Stimulated activated CD4-positive, alpha-beta T cell treated with anti-CD3 and anti-CD28 coated beads, TNF-alpha, amount 100 ng/mL, for 4 hours (primary cell): ENCODE data around the gene MYL11.
"Not testable (repeated sequence)": the region's sequence is repeated elsewhere in the genome, so short reads cannot be mapped to it uniquely, and the experiment has no call there.

ENCODE experiments used
- DNase-seq, 3 experiments: peaks; one replicate each; pipeline ENCODE4 v3.0.0-alpha.2; 2020; ENCODE audit warnings: low read depth in 3 of 3

Gene MYL11

GRCh38 chr16:30395992-30396585 lies 21.5 kb downstream of the MYL11 start:
- no peak for DNase-seq

DNA sequence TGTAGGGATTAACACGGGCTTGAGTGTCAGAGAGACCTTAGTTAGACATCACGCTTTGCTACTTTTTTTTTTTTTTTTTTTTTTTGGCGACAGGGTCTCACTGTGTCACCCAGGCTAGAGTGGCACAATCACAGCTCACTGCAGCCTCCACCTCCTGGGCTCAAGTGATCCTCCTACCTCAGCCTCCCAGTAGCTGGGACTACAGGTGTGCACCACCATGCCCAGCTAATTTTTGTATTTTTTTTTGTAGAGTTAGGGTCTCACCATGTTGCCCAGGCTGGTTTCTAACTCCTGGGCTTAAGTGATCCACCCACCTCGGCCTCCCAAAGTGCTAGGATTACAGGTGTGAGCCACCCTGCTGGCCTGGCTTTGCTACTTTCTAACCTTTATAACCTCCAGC lies 22.0 kb downstream of the MYL11 start:
- not testable (repeated sequence) for DNase-seq

DNA sequence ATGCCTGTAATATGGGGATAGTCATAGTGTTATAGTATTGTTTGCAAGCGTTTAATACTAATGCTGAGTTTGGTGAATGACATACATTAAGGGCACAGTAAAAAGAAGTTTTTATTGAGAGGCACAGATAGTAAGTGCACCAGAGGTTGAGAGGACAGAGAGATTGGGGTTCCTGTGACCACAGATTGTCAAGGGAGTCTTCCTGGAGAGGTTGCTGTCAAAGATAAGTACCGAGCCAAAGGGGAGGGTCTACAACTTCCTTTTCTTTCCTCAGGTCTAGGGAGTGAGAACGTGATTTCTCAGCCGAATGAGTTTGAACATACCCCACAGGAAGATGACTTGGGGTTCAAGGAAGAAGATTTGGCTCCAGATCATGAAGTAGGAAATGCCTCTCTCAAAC lies 22.5 kb downstream of the MYL11 start:
- no peak for DNase-seq

- DNase-seq = no peak
Measured at GRCh38 chr16:30397776-30398660, 23.4 kb downstream of the MYL11 start.

GRCh38 chr16:30398661-30399434 lies 24.2 kb downstream of the MYL11 start:
- DNase-seq = no peak

GRCh38 chr16:30399435-30400186 lies 25.0 kb downstream of the MYL11 start:
- no peak for DNase-seq

GRCh38 chr16:30401768-30402425 lies 27.3 kb downstream of the MYL11 start:
- no peak for DNase-seq

- DNase-seq = no peak
Measured at GRCh38 chr16:30406795-30407101, 32.1 kb downstream of the MYL11 start.

- DNase-seq = peak; percentile 78 to 96 (median 79)
Measured at GRCh38 chr16:30407102-30407803, 32.7 kb downstream of the MYL11 start, which contains the start of gene ZNF771. Gene ZNF771, plus strand, starts transcription at chr16:30407606. Its CDS starts 448 bp downstream, at chr16:30408054.

GRCh38 chr16:30407804-30408534 lies 33.4 kb downstream of the MYL11 start:
- DNase-seq = no peak

DNA sequence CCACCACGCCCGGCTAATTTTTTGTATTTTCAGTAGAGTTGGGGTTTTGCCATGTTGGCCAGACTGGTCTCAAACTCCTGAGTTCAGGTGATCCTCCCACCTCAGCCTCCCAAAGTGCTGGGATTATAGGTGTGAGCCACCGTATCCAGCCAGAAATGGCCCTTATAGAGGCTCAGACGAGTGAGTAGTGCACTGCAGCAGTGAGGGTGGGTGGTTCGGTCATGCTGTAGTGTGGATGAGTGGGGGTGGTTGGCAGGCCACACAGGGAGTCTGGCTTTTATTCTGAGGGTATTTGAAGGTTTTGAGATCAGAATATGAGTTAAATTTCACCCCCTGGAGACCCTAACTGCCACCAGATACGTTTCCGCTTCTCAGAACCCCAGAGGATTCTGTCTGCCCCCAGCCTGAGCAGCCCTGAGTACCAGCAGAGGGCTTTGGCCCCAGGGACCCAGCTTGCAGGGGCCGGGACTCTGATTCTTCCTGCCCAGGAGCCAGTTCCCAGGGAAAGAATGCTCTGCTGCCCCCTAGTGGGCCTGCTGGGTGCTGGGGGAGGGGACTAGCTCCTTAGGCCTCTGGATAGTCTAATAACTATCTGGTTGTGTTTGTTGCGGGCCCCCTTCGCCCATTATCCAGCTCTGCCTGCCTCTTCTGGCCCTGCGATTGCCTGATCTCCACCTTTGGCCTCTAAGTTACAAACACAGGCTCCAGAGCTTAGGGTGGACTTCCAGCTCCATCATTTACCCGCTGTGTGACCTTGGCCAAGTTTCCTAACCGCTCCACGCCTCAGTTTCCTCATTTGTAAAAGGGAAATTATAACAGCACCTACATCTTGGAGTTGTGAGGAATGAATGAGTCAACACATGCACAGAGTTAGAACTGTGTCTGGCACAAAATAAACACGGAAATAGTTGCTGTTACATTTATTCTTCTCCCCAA lies 34.8 kb downstream of the MYL11 start:
- DNase-seq = peak; percentile 83 to 89 (median 85)

GRCh38 chr16:30413112-30413806 lies 38.7 kb downstream of the MYL11 start:
- no peak for DNase-seq

- DNase-seq = no peak
Measured at GRCh38 chr16:30414159-30414558, 39.6 kb downstream of the MYL11 start.

- DNase-seq = no peak
Measured at GRCh38 chr16:30416047-30416603, 41.5 kb downstream of the MYL11 start.

DNA sequence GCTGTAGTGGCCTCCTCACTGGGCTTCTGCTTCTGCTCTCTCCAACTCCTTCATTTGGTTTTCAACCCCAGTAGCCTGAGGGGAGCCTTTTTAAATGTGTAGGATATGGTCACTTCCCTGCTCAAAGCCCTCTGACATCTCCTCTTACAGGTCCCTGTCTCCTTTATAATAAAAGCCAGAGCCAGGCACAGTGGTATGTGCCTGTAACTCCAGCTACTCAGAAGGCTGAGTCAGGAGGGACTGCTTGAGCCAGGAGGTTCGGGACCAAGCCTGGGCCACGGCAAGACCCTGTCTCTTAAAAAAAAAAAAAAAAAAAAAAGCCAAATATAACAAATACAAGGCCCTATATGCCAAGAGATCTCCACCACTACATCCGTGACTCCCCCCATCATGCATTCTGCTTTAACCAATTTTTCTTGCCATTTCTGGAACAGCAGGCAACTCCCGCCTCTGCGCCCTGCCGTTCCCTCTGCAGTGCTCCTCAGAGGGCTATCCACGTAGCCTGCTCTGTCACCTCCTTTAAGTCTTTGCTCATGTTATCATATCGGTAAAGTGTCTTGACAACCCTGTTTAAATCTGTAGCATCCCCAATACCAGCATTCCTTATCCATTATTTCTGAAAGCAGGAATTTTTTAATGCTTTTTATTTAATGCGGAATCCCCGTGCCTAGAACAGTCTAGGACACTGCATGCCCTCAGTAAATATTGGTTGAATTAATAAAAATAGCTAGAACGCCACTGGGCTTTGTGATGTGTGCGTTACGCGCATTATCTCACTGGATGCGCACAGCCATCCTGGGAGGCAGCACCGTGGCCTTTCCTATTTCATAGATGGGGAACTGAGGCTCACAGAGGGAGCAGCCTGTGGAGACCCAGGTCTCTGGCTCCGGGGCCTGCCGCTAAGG lies 42.3 kb downstream of the MYL11 start:
- DNase-seq = no peak

- DNase-seq = peak; percentile 75 to 86 (median 75)
Measured at GRCh38 chr16:30417529-30418349, 43.1 kb downstream of the MYL11 start.
